Endothelial cell of umbilical vein (primary cell): ENCODE data around the gene SSRP1. TPM values are rescaled to one million over a fixed set of nuclear protein-coding genes. Genes with fewer than 3 reads are reported as not detected.

Experiments used
- BruUV-seq: library from RNA; stranded (reverse); fragments of 400-500 nt; replicated peaks from 2 replicates; lab custom pipeline; 2021; lab: Mats Ljungman, UMichigan
- CTCF ChIA-PET: fragments of 300-600, 350-600 bp; sonication (Branson Sonifier 250); formaldehyde crosslinking; loops from one replicate; lab custom pipeline; 2021; ENCODE audit warnings: antibody characterized with exemption, inconsistent platforms; lab: Charles Lee
- POLR2A ChIA-PET: fragments of 300-600, 350-600 bp; sonication (Branson Sonifier 250); formaldehyde crosslinking; loops from one replicate; lab custom pipeline; 2021; ENCODE audit warnings: antibody characterized with exemption, inconsistent platforms; lab: Charles Lee
- DNase-seq: peaks from one replicate; pipeline ENCODE4 v3.0.0-alpha.2; 2011; ENCODE audit warnings: low read depth, low spot score
- FAIRE-seq: peaks from 2 replicates; lab custom pipeline; 2011; peaks lifted over from hg19 to GRCh38; lab: Jason Lieb, UNC
- H2AFZ ChIP-seq: 2 replicates; pipeline ENCODE4 v1.6.0; 2012; ENCODE audit warnings: low read depth, low read length, control low read depth, inconsistent platforms
- H3K27ac ChIP-seq: 2 replicates; pipeline ENCODE4 v1.5.1; 2011; ENCODE audit warnings: low read depth, mild to moderate bottlenecking, control low read depth, low read length, moderate library complexity; ENCODE audit not compliant: insufficient read depth
- H3K27me3 ChIP-seq, 2 experiments: 2 replicates each; pipeline versions ENCODE4 v1.6.0 to v1.6.1; 2011; ENCODE audit warnings: low read length in 2 of 2, mixed read lengths in 1 of 2; ENCODE audit not compliant: control insufficient read depth in 2 of 2, insufficient read depth in 2 of 2
- H3K36me3 ChIP-seq, 2 experiments: 2 replicates in 1 of 2; 3 replicates in 1 of 2; pipeline ENCODE4 v1.5.1; 2011; ENCODE audit warnings: low read length in 2 of 2, mild to moderate bottlenecking in 1 of 2, moderate library complexity in 1 of 2; ENCODE audit not compliant: control insufficient read depth in 2 of 2, insufficient read depth in 2 of 2; ENCODE audit errors: extremely low read depth in 1 of 2
- H3K4me1 ChIP-seq: 3 replicates; pipeline ENCODE4 v1.5.1; 2011; ENCODE audit warnings: mild to moderate bottlenecking, low read length; ENCODE audit not compliant: control insufficient read depth, insufficient read depth; ENCODE audit errors: extremely low read depth
- H3K4me2 ChIP-seq: 2 replicates; pipeline ENCODE4 v1.6.1; 2011; ENCODE audit warnings: low read length, control low read depth, mixed read lengths; ENCODE audit not compliant: insufficient read depth
- H3K4me3 ChIP-seq, 3 experiments: fragments of 200-600 bp in 1 of 3; sonication (generic), shearing (Covaris generic) in 1 of 3; replicated peaks in 1 of 3; 2 replicates each; pipeline ENCODE4 v1.5.1; 2011 to 2016; ENCODE audit warnings: control low read depth in 3 of 3, low read length in 3 of 3, mild to moderate bottlenecking in 2 of 3, inconsistent platforms in 1 of 3, low read depth in 1 of 3, moderate library complexity in 1 of 3; ENCODE audit not compliant: insufficient read depth in 1 of 3
- H3K79me2 ChIP-seq: 2 replicates; pipeline ENCODE4 v1.6.0; 2012; ENCODE audit warnings: low read length, inconsistent platforms; ENCODE audit not compliant: control insufficient read depth, insufficient read depth
- H3K9ac ChIP-seq: replicated peaks from 2 replicates; pipeline ENCODE3; 2011; ENCODE audit warnings: low read length, control low read depth; ENCODE audit not compliant: insufficient read depth; ENCODE audit errors: extremely low read depth
- H3K9me1 ChIP-seq: replicated peaks from 3 replicates; pipeline ENCODE4 v1.6.0; 2011; ENCODE audit warnings: mild to moderate bottlenecking, low read length; ENCODE audit not compliant: control insufficient read depth, insufficient read depth; ENCODE audit errors: extremely low read depth
- H3K9me3 ChIP-seq: replicated peaks from 2 replicates; pipeline ENCODE4 v1.5.1; 2012; ENCODE audit warnings: low read length, inconsistent platforms; ENCODE audit not compliant: control insufficient read depth, insufficient read depth
- H4K20me1 ChIP-seq: replicated peaks from 2 replicates; pipeline ENCODE3; 2011; ENCODE audit warnings: mild to moderate bottlenecking, low read length; ENCODE audit not compliant: control insufficient read depth, insufficient read depth; ENCODE audit errors: extremely low read depth
- EZH2 ChIP-seq: IDR thresholded peaks from 2 replicates; pipeline ENCODE4 v1.6.1; 2012; ENCODE audit warnings: borderline replicate concordance, low read depth, mild to moderate bottlenecking, moderate library complexity, low read length, inconsistent platforms; ENCODE audit not compliant: severe bottlenecking
- FOS ChIP-seq: IDR thresholded peaks from 2 replicates; pipeline ENCODE4 v1.6.1; 2011; ENCODE audit warnings: mild to moderate bottlenecking, low read length, moderate library complexity, borderline replicate concordance; ENCODE audit not compliant: insufficient read depth
- GATA2 ChIP-seq: IDR thresholded peaks from 2 replicates; pipeline ENCODE4 v1.7.0; 2011; ENCODE audit warnings: low read depth, mild to moderate bottlenecking, moderate library complexity, mixed read lengths, low read length; ENCODE audit not compliant: insufficient read length, insufficient read depth
- JUN ChIP-seq: IDR thresholded peaks from 2 replicates; pipeline ENCODE4 v1.6.1; 2011; ENCODE audit warnings: borderline replicate concordance, low read depth; ENCODE audit not compliant: insufficient read length, insufficient read depth
- MYC ChIP-seq: IDR thresholded peaks from one replicate; pipeline ENCODE4 v1.6.1; 2011; ENCODE audit warnings: mild to moderate bottlenecking, low read depth, low read length
- POLR2A ChIP-seq: IDR thresholded peaks from 2 replicates; pipeline ENCODE4 v1.6.1; 2012; ENCODE audit warnings: low read depth, mild to moderate bottlenecking, control low read depth, low read length
- POLR2AphosphoS5 ChIP-seq: IDR thresholded peaks from 2 replicates; pipeline ENCODE4 v1.6.1; 2012; ENCODE audit warnings: low read depth, mild to moderate bottlenecking, control low read depth, low read length, moderate library complexity; ENCODE audit not compliant: insufficient read depth
- dilution Hi-C: fragments of 300-500 bp; cut with MboI; formaldehyde crosslinking; loops from one replicate; pipeline ENCODE4 v1.15.0; 2019; ENCODE audit warnings: low sequenced_read_pairs; ENCODE audit not compliant: extremely low pct_ligation_motif_present
- intact Hi-C: fragments of 100-400 bp; cut with micrococcal nuclease; formaldehyde crosslinking; loops from one replicate; pipeline ENCODE4 v1.10.0; 2022
- polyA plus RNA-seq, 4 experiments: library from polyadenylated mRNA; depleted of rRNA in 3 of 4; stranded (reverse) in 3 of 4; unstranded in 1 of 4; fragments of >200 nt; gene quantifications; 2 replicates each; pipeline versions ENCODE4 v1.2.1 to v1.2.3, GENCODE V29; 2011 to 2012; ENCODE audit warnings: missing spikeins in 1 of 4
- total RNA-seq: library from RNA; stranded (reverse); gene quantifications from 2 replicates; pipeline ENCODE4 v1.2.3, GENCODE V29; 2021
- TF ChIP-seq, protein P1 (sequence below), 2 donors: IDR thresholded peaks; 1 replicate in 1 of 2; 2 replicates in 1 of 2; pipeline ENCODE4 v1.5.1; 2011; ENCODE audit warnings: low read length in 2 of 2, mild to moderate bottlenecking in 2 of 2, moderate library complexity in 2 of 2, control low read depth in 1 of 2, inconsistent platforms in 1 of 2, low read depth in 1 of 2; ENCODE audit not compliant: insufficient read depth in 1 of 2; ENCODE audit errors: extremely low read depth in 1 of 2
- TF ChIP-seq, protein P2 (sequence below): IDR thresholded peaks from 2 replicates; pipeline ENCODE4 v1.6.1; 2011; ENCODE audit not compliant: insufficient read depth, insufficient read length

The SSRP1 gene
- total and polyA plus RNA-seq, 2 donors (not counting 3 experiments of a cell fraction or from before 2014, with no cell fraction given): 130 to 146 TPM

DNA sequence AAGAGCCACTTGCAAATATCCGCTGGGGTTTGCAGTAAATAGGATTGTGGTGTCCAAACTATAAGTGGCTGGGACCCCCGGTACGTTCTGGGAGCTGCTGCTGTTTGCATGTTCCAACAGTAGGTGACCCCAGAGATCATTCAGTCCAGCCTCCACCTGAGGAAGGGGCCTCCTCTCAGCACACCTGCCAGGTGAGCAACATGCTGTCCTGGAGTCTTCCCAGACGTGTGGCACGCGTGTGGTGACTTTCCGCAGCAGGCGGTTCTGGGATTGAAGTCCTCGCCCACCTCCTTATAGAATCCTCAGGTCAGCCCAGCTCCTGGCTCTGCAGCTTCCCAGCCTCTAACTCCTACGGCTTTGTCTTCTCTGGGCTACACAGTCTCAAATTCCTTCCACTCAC lies 9.1 kb upstream of the SSRP1 start:
- TF ChIP-seq, protein P1, sequence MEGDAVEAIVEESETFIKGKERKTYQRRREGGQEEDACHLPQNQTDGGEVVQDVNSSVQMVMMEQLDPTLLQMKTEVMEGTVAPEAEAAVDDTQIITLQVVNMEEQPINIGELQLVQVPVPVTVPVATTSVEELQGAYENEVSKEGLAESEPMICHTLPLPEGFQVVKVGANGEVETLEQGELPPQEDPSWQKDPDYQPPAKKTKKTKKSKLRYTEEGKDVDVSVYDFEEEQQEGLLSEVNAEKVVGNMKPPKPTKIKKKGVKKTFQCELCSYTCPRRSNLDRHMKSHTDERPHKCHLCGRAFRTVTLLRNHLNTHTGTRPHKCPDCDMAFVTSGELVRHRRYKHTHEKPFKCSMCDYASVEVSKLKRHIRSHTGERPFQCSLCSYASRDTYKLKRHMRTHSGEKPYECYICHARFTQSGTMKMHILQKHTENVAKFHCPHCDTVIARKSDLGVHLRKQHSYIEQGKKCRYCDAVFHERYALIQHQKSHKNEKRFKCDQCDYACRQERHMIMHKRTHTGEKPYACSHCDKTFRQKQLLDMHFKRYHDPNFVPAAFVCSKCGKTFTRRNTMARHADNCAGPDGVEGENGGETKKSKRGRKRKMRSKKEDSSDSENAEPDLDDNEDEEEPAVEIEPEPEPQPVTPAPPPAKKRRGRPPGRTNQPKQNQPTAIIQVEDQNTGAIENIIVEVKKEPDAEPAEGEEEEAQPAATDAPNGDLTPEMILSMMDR (IDR thresholded peaks at IDR 0.05; ENCODE audit: extremely low read depth in 1 of 2, insufficient read depth in 1 of 2, low read depth in 1 of 2, low read length in 2 of 2): no peak
- TF ChIP-seq FOS: no peak
- no peak for TF ChIP-seq POLR2AphosphoS5
- TF ChIP-seq JUN: no peak
- TF ChIP-seq EZH2: no peak
- no peak for TF ChIP-seq MYC
- TF ChIP-seq, protein P2, sequence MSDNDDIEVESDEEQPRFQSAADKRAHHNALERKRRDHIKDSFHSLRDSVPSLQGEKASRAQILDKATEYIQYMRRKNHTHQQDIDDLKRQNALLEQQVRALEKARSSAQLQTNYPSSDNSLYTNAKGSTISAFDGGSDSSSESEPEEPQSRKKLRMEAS: no peak
- no peak for TF ChIP-seq GATA2
- TF ChIP-seq POLR2A: no peak
- DNase-seq (no peak), FAIRE-seq (no peak)
- Histone ChIP-seq H3K36me3 (no peaks in the 10 kb centered on the region), H3K4me3 (no peak overlapping the region), H3K79me2 (no peaks in the 10 kb centered on the region), H4K20me1 (no peaks in the 10 kb centered on the region), H3K9me1 (no peaks in the 10 kb centered on the region), H3K9me3 (no peaks in the 10 kb centered on the region), H3K4me2 (no peak overlapping the region), H2AFZ (peak overlapping the region; percentile 76), H3K27me3 (peaks cover 0 to 3% of the 10 kb centered on the region in 2 experiments), H3K27ac (no peak overlapping the region), H3K9ac (no peak overlapping the region), H3K4me1 (no peaks in the 10 kb centered on the region)
- ChIA-PET POLR2A (no interaction called here), CTCF (interaction anchor here (3.0 kb wide), 1 partner anchor 137 kb away, joined by 55 read pairs; no protein-coding TSS in a partner anchor)
- no TSS peak for BruUV-seq
- intact Hi-C loops: loop anchor here (1.0 to 5.0 kb wide), 7 partner anchors 62 to 1177 kb away; no protein-coding TSS in a partner anchor
- dilution Hi-C loops: no loop called here
